ENCODE data around the gene ADGRV1. TPM values are rescaled to one million over a fixed set of nuclear protein-coding genes. Genes with fewer than 3 reads are reported as not detected.

The ADGRV1 gene
- total and polyA plus RNA-seq, 9 of the 15 experiments (the other 6 are each of a cell fraction or from before 2014, with no cell fraction given) = 21.7 to 156 (median 58.2) TPM

GRCh38 chr5:91031402-91031752 lies 472.8 kb downstream of the ADGRV1 start:
- Histone ChIP-seq H2AFZ (ENCODE audit: low read depth, low read length) (no peak overlapping the region), H3K9ac (ENCODE audit: insufficient read depth in 1 of 2, low read depth in 2 of 2, low read length in 2 of 2) (no peak overlapping the region), H3K27me3 (ENCODE audit: control insufficient read depth in 2 of 2, insufficient read depth in 2 of 2, low read length in 2 of 2) (no peaks in the 10 kb centered on the region), H3K4me1 (replicated peaks in 1 of 2; ENCODE audit: control insufficient read depth in 2 of 2, insufficient read depth in 2 of 2, low read length in 2 of 2) (peaks cover 0 to 9% of the 10 kb centered on the region in 2 experiments; a peak in 2 of 5 replicates), H3K4me2 (ENCODE audit: insufficient read depth, low read length) (no peak overlapping the region), H3K36me3 (ENCODE audit: control insufficient read depth, insufficient read depth, low read length) (no peaks in the 10 kb centered on the region), H3K79me2 (ENCODE audit: control insufficient read depth, insufficient read depth, low read length) (no peaks in the 10 kb centered on the region), H3K27ac (ENCODE audit: extremely low read depth, low read depth, low read length) (no peak overlapping the region), H3K4me3 (no peak overlapping the region), H3K9me1 (ENCODE audit: control insufficient read depth, insufficient read depth, low read length) (no peaks in the 10 kb centered on the region), H3K9me3 (replicated peaks; ENCODE audit: control insufficient read depth, insufficient read depth, low read depth, low read length) (no peaks in the 10 kb centered on the region), H4K20me1 (replicated peaks; ENCODE audit: control insufficient read depth, insufficient read depth, low read length) (no peaks in the 10 kb centered on the region)
- FAIRE-seq (no peak), DNase-seq (ENCODE audit: extremely low read depth in 1 of 4, low spot score in 3 of 4) (no peak), ATAC-seq (no peak)
- ChIA-PET CTCF (ENCODE audit: low intra/inter-chr PET ratio) (no interaction called here), POLR2A (no interaction called here)
- intact Hi-C loops (cut with micrococcal nuclease) = no loop called here
- TF ChIP-seq ZFPM2 (CRISPR knock-in tag; IDR thresholded peaks at IDR 0.05) (no peak), ZNF717 (CRISPR knock-in tag; IDR thresholded peaks at IDR 0.05) (no peak), NR3C1 (CRISPR knock-in tag; IDR thresholded peaks at IDR 0.05) (no peak), CHD1 (IDR thresholded peaks at IDR 0.05; ENCODE audit: low read length) (no peak), ZNF507 (tag; conservative IDR thresholded peaks at IDR 0.05) (no peak), STAT6 (CRISPR knock-in tag; IDR thresholded peaks at IDR 0.05) (no peak), NR4A1 (CRISPR knock-in tag; IDR thresholded peaks at IDR 0.05) (no peak), NR4A1 (tag; IDR thresholded peaks at IDR 0.05) (no peak)
- TF ChIP-seq, protein P1, sequence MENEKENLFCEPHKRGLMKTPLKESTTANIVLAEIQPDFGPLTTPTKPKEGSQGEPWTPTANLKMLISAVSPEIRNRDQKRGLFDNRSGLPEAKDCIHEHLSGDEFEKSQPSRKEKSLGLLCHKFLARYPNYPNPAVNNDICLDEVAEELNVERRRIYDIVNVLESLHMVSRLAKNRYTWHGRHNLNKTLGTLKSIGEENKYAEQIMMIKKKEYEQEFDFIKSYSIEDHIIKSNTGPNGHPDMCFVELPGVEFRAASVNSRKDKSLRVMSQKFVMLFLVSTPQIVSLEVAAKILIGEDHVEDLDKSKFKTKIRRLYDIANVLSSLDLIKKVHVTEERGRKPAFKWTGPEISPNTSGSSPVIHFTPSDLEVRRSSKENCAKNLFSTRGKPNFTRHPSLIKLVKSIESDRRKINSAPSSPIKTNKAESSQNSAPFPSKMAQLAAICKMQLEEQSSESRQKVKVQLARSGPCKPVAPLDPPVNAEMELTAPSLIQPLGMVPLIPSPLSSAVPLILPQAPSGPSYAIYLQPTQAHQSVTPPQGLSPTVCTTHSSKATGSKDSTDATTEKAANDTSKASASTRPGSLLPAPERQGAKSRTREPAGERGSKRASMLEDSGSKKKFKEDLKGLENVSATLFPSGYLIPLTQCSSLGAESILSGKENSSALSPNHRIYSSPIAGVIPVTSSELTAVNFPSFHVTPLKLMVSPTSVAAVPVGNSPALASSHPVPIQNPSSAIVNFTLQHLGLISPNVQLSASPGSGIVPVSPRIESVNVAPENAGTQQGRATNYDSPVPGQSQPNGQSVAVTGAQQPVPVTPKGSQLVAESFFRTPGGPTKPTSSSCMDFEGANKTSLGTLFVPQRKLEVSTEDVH (IDR thresholded peaks at IDR 0.05; ENCODE audit: low read depth, partially characterized antibody) = no peak
- TF ChIP-seq, protein P2, sequence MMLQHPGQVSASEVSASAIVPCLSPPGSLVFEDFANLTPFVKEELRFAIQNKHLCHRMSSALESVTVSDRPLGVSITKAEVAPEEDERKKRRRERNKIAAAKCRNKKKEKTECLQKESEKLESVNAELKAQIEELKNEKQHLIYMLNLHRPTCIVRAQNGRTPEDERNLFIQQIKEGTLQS (IDR thresholded peaks at IDR 0.05) = no peak
- TF ChIP-seq, protein P2 (CRISPR knock-in tag; conservative IDR thresholded peaks at IDR 0.05) = no peak
- TF ChIP-seq, protein P3, sequence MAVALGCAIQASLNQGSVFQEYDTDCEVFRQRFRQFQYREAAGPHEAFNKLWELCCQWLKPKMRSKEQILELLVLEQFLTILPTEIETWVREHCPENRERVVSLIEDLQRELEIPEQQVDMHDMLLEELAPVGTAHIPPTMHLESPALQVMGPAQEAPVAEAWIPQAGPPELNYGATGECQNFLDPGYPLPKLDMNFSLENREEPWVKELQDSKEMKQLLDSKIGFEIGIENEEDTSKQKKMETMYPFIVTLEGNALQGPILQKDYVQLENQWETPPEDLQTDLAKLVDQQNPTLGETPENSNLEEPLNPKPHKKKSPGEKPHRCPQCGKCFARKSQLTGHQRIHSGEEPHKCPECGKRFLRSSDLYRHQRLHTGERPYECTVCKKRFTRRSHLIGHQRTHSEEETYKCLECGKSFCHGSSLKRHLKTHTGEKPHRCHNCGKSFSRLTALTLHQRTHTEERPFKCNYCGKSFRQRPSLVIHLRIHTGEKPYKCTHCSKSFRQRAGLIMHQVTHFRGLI (CRISPR knock-in tag; IDR thresholded peaks at IDR 0.05) = no peak
- no TSS peak for BruUV-seq (replicated peaks)
- in situ Hi-C loops (cut with MboI) = no loop called here
- WGBS (ENCODE audit: insufficient coverage, low coverage, missing lambda C conversion rate) = 60% methylated on average over 1 of the region's 1 CpG

All from K562 (cell line).